COLO668 (cell line): ENCODE data around the gene ZDHHC3.
"Not testable (repeated sequence)": the region's sequence is repeated elsewhere in the genome, so short reads cannot be mapped to it uniquely, and the experiment has no call there.

Source experiments
- DNase-seq: peaks from one replicate; lab custom pipeline; 2025; ENCODE audit not compliant: unreplicated experiment; lab: John Stamatoyannopoulos, UW

Gene ZDHHC3

GRCh38 chr3:44966795-44967278, 9.1 kb downstream of the ZDHHC3 start:
- DNase-seq, result no peak

- no peak for DNase-seq
Observed at GRCh38 chr3:44965165-44965564, 10.8 kb downstream of the ZDHHC3 start.

- DNase-seq, result no peak
Observed at GRCh38 chr3:44963571-44964325, 12.2 kb downstream of the ZDHHC3 start.

GRCh38 chr3:44962621-44963393, 13.2 kb downstream of the ZDHHC3 start:
- no peak for DNase-seq

- no peak for DNase-seq
Observed at GRCh38 chr3:44961888-44962287, 14.1 kb downstream of the ZDHHC3 start.

- no peak for DNase-seq
Observed at GRCh38 chr3:44960387-44961026, 15.5 kb downstream of the ZDHHC3 start.

- DNase-seq, result no peak
Observed at GRCh38 chr3:44958386-44958785, 17.6 kb downstream of the ZDHHC3 start.

GRCh38 chr3:44957986-44958385, 18.0 kb downstream of the ZDHHC3 start:
- DNase-seq, result no peak

GRCh38 chr3:44955917-44956316, 20.1 kb downstream of the ZDHHC3 start:
- no peak for DNase-seq

GRCh38 chr3:44954962-44955361, 21.0 kb downstream of the ZDHHC3 start:
- DNase-seq, result no peak

GRCh38 chr3:44954304-44954703, 21.7 kb downstream of the ZDHHC3 start:
- no peak for DNase-seq

GRCh38 chr3:44952689-44953088, 23.3 kb downstream of the ZDHHC3 start:
- no peak for DNase-seq

GRCh38 chr3:44950275-44950734, 25.7 kb downstream of the ZDHHC3 start:
- no peak for DNase-seq

GRCh38 chr3:44949770-44950169, 26.2 kb downstream of the ZDHHC3 start:
- not testable (repeated sequence) for DNase-seq

- no peak for DNase-seq
Observed at GRCh38 chr3:44948239-44948638, 27.7 kb downstream of the ZDHHC3 start.

GRCh38 chr3:44942202-44942921, 33.6 kb downstream of the ZDHHC3 start:
- no peak for DNase-seq

- DNase-seq, result no peak
Observed at GRCh38 chr3:44939581-44940036, 36.4 kb downstream of the ZDHHC3 start.

- no peak for DNase-seq
Observed at GRCh38 chr3:44932986-44933944, 42.7 kb downstream of the ZDHHC3 start.

GRCh38 chr3:44932271-44932670, 43.7 kb downstream of the ZDHHC3 start:
- DNase-seq, result no peak

GRCh38 chr3:44931791-44932190, 44.2 kb downstream of the ZDHHC3 start:
- no peak for DNase-seq
